ENCODE measurements around the gene CDC42BPB. TPM values are rescaled to one million over a fixed set of nuclear protein-coding genes. Genes with fewer than 3 reads are reported as not detected.

Gene CDC42BPB
- total and polyA plus RNA-seq, 2 of the 13 experiments (the other 11 are each of a cell fraction or from before 2014, with no cell fraction given) = 19.7 to 32.3 TPM

- TF ChIP-seq EP300 (IDR thresholded peaks at IDR 0.05; ENCODE audit: low read depth in 2 of 2, low read length in 2 of 2) = peak; percentile 72 to 90; a peak in 3 of 4 replicates
- TF ChIP-seq EP300 (CRISPR knock-in tag; IDR thresholded peaks at IDR 0.05; ENCODE audit: borderline replicate concordance) = peak; percentile 77; the same call in 1 of the 2 replicates
- no peak for TF ChIP-seq SMC3 (IDR thresholded peaks at IDR 0.05; ENCODE audit: low read length)
- TF ChIP-seq ZNF768 (CRISPR knock-in tag; IDR thresholded peaks at IDR 0.05) = no peak
- no peak for TF ChIP-seq RFX1 (IDR thresholded peaks at IDR 0.05)
- no peak for TF ChIP-seq CENPT (CRISPR knock-in tag; IDR thresholded peaks at IDR 0.05; ENCODE audit: low read depth)
- TF ChIP-seq ZSCAN5A (CRISPR knock-in tag; IDR thresholded peaks at IDR 0.05; ENCODE audit: borderline replicate concordance) = no peak; the same call in 1 of the 2 replicates
- TF ChIP-seq KMT2A (CRISPR knock-in tag; IDR thresholded peaks at IDR 0.05) = peak; percentile 52
- peak; percentile 75 for TF ChIP-seq DPF2 (CRISPR knock-in tag; IDR thresholded peaks at IDR 0.05; ENCODE audit: borderline replicate concordance, low read depth)
- TF ChIP-seq PITX1 (CRISPR knock-in tag; IDR thresholded peaks at IDR 0.05) = peak; percentile 71
- TF ChIP-seq PCBP2 (optimal IDR thresholded peaks at IDR 0.05; ENCODE audit: low read depth, low read length, poor library complexity, severe bottlenecking) = no peak
- TF ChIP-seq, protein P1, sequence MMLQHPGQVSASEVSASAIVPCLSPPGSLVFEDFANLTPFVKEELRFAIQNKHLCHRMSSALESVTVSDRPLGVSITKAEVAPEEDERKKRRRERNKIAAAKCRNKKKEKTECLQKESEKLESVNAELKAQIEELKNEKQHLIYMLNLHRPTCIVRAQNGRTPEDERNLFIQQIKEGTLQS (CRISPR knock-in tag; IDR thresholded peaks at IDR 0.05) = peak; percentile 84
- no peak for TF ChIP-seq MAFK (conservative IDR thresholded peaks at IDR 0.05 in 1 of 2, IDR thresholded peaks at IDR 0.05 in 1 of 2; ENCODE audit: low read length in 2 of 2)
- TF ChIP-seq GTF3A (CRISPR knock-in tag; conservative IDR thresholded peaks at IDR 0.05) = 0 out of 2 replicates have a peak, but pooled peaks have one; percentile 59
- TF ChIP-seq XBP1 (CRISPR knock-in tag; IDR thresholded peaks at IDR 0.05) = no peak
- TF ChIP-seq PPARG (CRISPR knock-in tag; conservative IDR thresholded peaks at IDR 0.05) = peak; percentile 98
- TF ChIP-seq ZNF737 (CRISPR knock-in tag; IDR thresholded peaks at IDR 0.05; ENCODE audit: borderline replicate concordance) = 0 out of 2 replicates have a peak, but pooled peaks have one; percentile 52
- no peak for TF ChIP-seq PLRG1 (conservative IDR thresholded peaks at IDR 0.05)
- no peak; the same call in 1 of the 2 replicates for TF ChIP-seq ZNF652 (CRISPR knock-in tag; IDR thresholded peaks at IDR 0.05; ENCODE audit: borderline replicate concordance, low read depth)
- 0 out of 2 replicates have a peak, but pooled peaks have one; percentile 80 for TF ChIP-seq ZFP37 (CRISPR knock-in tag; IDR thresholded peaks at IDR 0.05; ENCODE audit: borderline replicate concordance)
- peak; percentile 83; the same call in 1 of the 2 replicates for TF ChIP-seq ZNF343 (CRISPR knock-in tag; IDR thresholded peaks at IDR 0.05)
- TF ChIP-seq, protein P2, sequence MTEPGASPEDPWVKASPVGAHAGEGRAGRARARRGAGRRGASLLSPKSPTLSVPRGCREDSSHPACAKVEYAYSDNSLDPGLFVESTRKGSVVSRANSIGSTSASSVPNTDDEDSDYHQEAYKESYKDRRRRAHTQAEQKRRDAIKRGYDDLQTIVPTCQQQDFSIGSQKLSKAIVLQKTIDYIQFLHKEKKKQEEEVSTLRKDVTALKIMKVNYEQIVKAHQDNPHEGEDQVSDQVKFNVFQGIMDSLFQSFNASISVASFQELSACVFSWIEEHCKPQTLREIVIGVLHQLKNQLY (CRISPR knock-in tag; IDR thresholded peaks at IDR 0.05) = peak; percentile 72
- TF ChIP-seq ZNF670 (CRISPR knock-in tag; IDR thresholded peaks at IDR 0.05; ENCODE audit: borderline replicate concordance) = peak; percentile 72; the same call in 1 of the 2 replicates
- TF ChIP-seq ATRX (CRISPR knock-in tag; IDR thresholded peaks at IDR 0.05; ENCODE audit: borderline replicate concordance) = no peak
- TF ChIP-seq MAFG (CRISPR knock-in tag; IDR thresholded peaks at IDR 0.05) = no peak
- TF ChIP-seq CERS6 (CRISPR knock-in tag; IDR thresholded peaks at IDR 0.05) = 0 out of 2 replicates have a peak, but pooled peaks have one; percentile 62
- TF ChIP-seq TRIM24 (CRISPR knock-in tag; IDR thresholded peaks at IDR 0.05) = 0 out of 2 replicates have a peak, but pooled peaks have one; percentile 14
- TF ChIP-seq ZNF3 (CRISPR knock-in tag; IDR thresholded peaks at IDR 0.05) = no peak
Observed at GRCh38 chr14:103100281-103101121, 43.2 kb upstream of the CDC42BPB start (continued).
